GM20000 (cell line): ENCODE measurements around the gene RFX7.

Experiments
- DNase-seq: peaks from one replicate; pipeline ENCODE4 v3.0.0; 2012; ENCODE audit warnings: low spot score
- CTCF ChIP-seq: IDR thresholded peaks from 2 replicates; pipeline ENCODE4 v1.5.1; 2012; ENCODE audit warnings: mild to moderate bottlenecking, control low read depth; ENCODE audit errors: extremely low read depth, missing control alignments

The RFX7 gene

GRCh38 chr15:56058986-56059385 is 184.7 kb downstream of the RFX7 start:
- no peak for TF ChIP-seq CTCF
- no peak for DNase-seq

DNA sequence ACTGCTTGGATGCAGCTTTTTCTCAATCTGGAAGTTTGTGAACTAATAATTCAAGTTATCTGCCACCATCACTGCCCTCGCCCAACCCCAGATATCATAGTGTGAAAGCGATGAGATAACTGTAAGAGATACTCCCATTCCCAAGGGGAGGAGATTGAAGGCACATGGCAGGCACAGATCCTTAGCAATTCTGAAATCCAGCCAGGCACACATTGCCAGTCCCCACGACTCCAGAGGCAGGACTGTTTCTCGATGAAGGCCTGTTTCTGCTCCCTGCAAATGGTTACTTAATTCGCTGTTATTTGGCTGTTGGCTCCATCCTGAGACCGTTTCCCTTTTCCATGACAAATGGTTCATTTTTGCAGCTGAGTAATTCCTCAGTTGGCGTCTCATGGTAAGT is 187.1 kb downstream of the RFX7 start:
- no peak for DNase-seq
- TF ChIP-seq CTCF = no peak

DNA sequence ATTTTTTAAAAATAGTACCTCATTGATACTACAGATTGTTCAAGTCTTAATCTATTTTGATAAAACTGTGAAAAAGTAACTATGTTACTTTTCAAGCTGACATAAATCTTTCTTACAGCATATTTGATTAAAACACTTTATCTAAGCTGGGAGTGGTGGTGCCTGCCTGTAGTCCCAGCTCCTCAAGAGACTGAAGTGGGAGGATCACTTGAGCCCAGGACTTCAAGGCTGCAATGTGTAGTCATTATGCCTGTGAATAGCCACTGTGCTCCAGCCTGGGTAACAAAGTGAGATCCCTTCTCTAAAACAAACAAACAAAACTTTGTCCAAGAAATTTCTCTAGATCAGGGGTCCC is 190.7 kb downstream of the RFX7 start:
- TF ChIP-seq CTCF = no peak

DNA sequence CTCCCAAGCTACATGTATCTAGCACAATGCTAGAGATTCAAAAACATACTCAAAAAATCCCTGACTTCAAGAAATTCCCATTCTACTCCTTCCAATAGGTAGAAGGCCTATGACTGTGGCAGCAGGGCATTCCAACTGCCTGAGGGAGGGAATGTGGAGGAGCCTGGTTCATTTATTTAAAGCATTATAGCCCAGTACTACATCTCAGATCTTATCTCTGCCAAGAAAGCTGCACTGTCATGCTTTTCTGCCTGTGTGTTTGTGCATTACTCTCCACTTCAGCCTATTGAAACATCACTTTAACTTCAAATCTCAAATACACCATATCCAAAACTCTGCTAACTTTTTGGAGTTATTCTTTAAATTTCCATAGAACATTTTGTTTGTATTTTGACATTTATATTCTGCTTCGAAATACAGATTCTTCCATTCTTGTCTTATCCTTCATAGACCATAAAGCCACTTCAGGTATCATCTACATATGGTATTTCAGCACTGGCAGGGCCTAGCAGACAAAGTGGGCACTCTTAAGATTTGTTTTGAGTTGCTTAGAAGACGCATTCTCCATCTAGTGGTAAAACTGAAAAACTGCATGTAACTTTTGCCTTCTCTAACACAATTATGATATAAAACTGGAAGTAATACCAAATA is 191.2 kb downstream of the RFX7 start:
- DNase-seq = peak; percentile 48
- TF ChIP-seq CTCF = peak; percentile 33

More for the DNA sequence above, 190.7 kb downstream of the RFX7 start:
- DNase-seq = no peak

DNA sequence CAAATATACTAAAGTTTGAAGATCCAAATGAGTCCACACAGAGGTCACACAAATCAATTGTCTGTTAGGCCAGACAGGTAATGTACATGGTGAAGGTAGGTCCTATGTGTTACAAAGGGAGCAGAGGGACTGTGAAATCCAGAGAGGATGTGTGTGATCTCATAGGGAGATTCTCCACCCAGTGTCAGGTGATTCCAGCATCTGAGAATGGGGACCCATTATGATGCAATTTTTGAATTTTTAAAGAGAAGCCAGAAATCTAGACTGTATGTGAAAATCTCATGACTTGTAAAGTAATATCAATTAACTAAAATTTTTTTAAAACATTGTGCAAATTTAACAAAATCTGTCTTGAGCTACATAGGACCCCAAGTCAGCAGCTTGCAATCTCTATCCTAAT is 192.0 kb downstream of the RFX7 start:
- no peak for TF ChIP-seq CTCF
- DNase-seq = no peak

DNA sequence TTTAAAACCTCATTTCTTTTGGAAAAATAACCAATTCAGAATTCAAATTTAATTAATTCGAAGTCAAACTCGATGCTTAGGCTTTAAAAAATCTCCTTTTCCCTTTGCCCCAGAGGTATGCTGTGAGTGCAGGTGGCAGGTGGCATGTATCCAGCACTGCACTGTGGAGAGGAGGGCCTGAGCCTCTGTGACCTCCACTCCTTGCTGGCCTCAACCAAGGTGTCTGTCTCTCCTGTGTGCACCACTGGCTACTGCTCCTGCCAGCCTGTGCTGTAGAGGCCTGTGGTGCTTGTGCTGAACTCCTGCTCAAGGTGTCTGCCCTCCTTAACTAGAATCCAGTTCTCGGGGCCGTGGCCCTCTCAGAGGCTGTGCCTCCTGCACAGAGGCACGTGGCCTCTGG is 194.1 kb downstream of the RFX7 start:
- no peak for DNase-seq
- no peak for TF ChIP-seq CTCF

- no peak for DNase-seq
- no peak for TF ChIP-seq CTCF
Measured at GRCh38 chr15:56047354-56047753, 196.3 kb downstream of the RFX7 start.
